Measurements from ENCODE around the gene WDR49. TPM values are rescaled to one million over a fixed set of nuclear protein-coding genes. Genes with fewer than 3 reads are reported as not detected.

The WDR49 gene
- total RNA-seq, 3 donors from 2014 or later: 0.80 to 1.9 (median 0.98) TPM

GRCh38 chr3:167684388-167684993, 30.7 kb upstream of the WDR49 start:
- peak in 1 of 2 donors; percentile 18 for DNase-seq (ENCODE audit: low spot score in 2 of 2)
- H3K9me3 ChIP-seq: no peaks in the 10 kb centered on the region
- H3K27me3 ChIP-seq: no peaks in the 10 kb centered on the region
- no peaks in the 10 kb centered on the region for H3K4me1 ChIP-seq
- intact Hi-C loops (cut with DNase I; ENCODE audit: low total_unique reads): no loop called here
- H3K4me3 ChIP-seq: no peak overlapping the region
- TF ChIP-seq POLR2A (IDR thresholded peaks at IDR 0.05): no peak
- TF ChIP-seq CTCF (IDR thresholded peaks at IDR 0.05): peak; percentile 49 to 59 (median 50)
- TF ChIP-seq POLR2AphosphoS5 (IDR thresholded peaks at IDR 0.05): no peak
- H3K27ac ChIP-seq: no peak overlapping the region
- H3K36me3 ChIP-seq: peaks cover 6% of the 10 kb centered on the region

GRCh38 chr3:167679526-167679925, 25.8 kb upstream of the WDR49 start:
- Histone ChIP-seq H3K36me3 (peaks cover 5% of the 10 kb centered on the region), H3K4me1 (no peaks in the 10 kb centered on the region), H3K27me3 (no peaks in the 10 kb centered on the region), H3K27ac (no peak overlapping the region), H3K4me3 (no peak overlapping the region), H3K9me3 (peaks cover 8 to 27% of the 10 kb centered on the region in 2 donors)
- TF ChIP-seq CTCF (IDR thresholded peaks at IDR 0.05) (no peak), POLR2A (IDR thresholded peaks at IDR 0.05) (no peak), POLR2AphosphoS5 (IDR thresholded peaks at IDR 0.05) (no peak)
- no peak for DNase-seq (ENCODE audit: low spot score in 2 of 2)
- intact Hi-C loops (cut with DNase I; ENCODE audit: low total_unique reads): no loop called here

GRCh38 chr3:167675848-167676247, 22.1 kb upstream of the WDR49 start:
- Histone ChIP-seq H3K27ac (no peak overlapping the region), H3K4me3 (no peak overlapping the region), H3K9me3 (peaks cover 8 to 31% of the 10 kb centered on the region in 2 donors), H3K36me3 (peaks cover 5% of the 10 kb centered on the region), H3K4me1 (no peaks in the 10 kb centered on the region), H3K27me3 (no peaks in the 10 kb centered on the region)
- TF ChIP-seq CTCF (IDR thresholded peaks at IDR 0.05) (no peak), POLR2A (IDR thresholded peaks at IDR 0.05) (no peak), POLR2AphosphoS5 (IDR thresholded peaks at IDR 0.05) (no peak)
- no peak for DNase-seq (ENCODE audit: low spot score in 2 of 2)
- intact Hi-C loops (cut with DNase I; ENCODE audit: low total_unique reads): no loop called here

- no peaks in the 10 kb centered on the region for H3K27me3 ChIP-seq
These were observed 19.5 kb upstream of the WDR49 start for GRCh38 chr3:167673221-167673620.

More at GRCh38 chr3:167673221-167673620, 19.5 kb upstream of the WDR49 start:
- TF ChIP-seq POLR2AphosphoS5 (IDR thresholded peaks at IDR 0.05) (no peak), CTCF (IDR thresholded peaks at IDR 0.05) (no peak), POLR2A (IDR thresholded peaks at IDR 0.05) (no peak)
- DNase-seq (ENCODE audit: low spot score in 2 of 2): no peak
- Histone ChIP-seq H3K4me3 (no peak overlapping the region), H3K9me3 (peaks cover 8 to 31% of the 10 kb centered on the region in 2 donors), H3K27ac (no peak overlapping the region), H3K4me1 (no peaks in the 10 kb centered on the region), H3K36me3 (peaks cover 5% of the 10 kb centered on the region)
- intact Hi-C loops (cut with DNase I; ENCODE audit: low total_unique reads): no loop called here
